Stimulated activated CD4-positive, alpha-beta T cell treated with anti-CD3 and anti-CD28 coated beads, Interleukin-15, amount 100 ng/mL, for 1 hour (primary cell): ENCODE data around the gene TNPO2.

Experiments
- DNase-seq, 2 donors: peaks; one replicate each; pipeline ENCODE4 v3.0.0-alpha.2; 2020; ENCODE audit warnings: low read depth in 1 of 2, low spot score in 1 of 2

Gene TNPO2

GRCh38 chr19:12652219-12652618, 71.5 kb downstream of the TNPO2 start:
- DNase-seq, result no peak

DNA sequence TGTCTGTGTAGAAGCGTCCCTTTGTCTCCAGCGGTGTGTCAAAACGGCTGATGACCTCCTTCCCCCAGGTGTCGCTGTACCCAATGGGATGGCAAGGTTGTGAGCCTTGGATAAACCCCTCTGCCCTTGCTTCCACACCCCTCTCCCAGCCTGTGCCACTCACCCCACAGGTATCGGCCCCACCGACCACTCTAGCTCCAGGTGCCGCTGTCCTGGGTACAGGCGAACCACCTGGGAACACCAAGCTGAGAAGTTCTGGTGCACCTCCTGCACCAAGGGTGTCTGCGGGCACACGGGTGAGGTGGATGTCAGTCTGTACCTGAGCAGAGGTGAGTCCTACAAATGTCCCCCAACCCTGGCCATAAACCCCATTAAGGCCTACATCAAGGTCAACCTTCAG, 73.8 kb downstream of the TNPO2 start:
- DNase-seq, result no peak
